Frontal cortex (tissue), 4 donors: ENCODE data around the gene RASSF8. TPM values are rescaled to one million over a fixed set of nuclear protein-coding genes. Genes with fewer than 3 reads are reported as not detected.

ENCODE experiments used
- DNase-seq, 2 donors: peaks; one replicate each; pipeline ENCODE4 v3.0.0; 2012; ENCODE audit warnings: low spot score in 2 of 2
- FAIRE-seq: peaks from 2 replicates; lab custom pipeline; 2012; peaks lifted over from hg19 to GRCh38; lab: Jason Lieb, UNC
- total RNA-seq: library from RNA; depleted of rRNA; stranded (reverse); fragments of >200 nt; gene quantifications from one replicate; pipeline ENCODE4 v1.2.3, GENCODE V29; 2014
- donor health status: control.
- donor health status: control.
- donor health status: control.

Gene RASSF8
- total RNA-seq = 19.2 TPM

- FAIRE-seq = no peak
Measured at GRCh38 chr12:25958428-25959070, at the start of gene RASSF8. TSS of gene RASSF8 (plus strand) at chr12:25958682. CDS start at chr12:26055344, 96,662 bp downstream.

GRCh38 chr12:25914551-25914950, 43.9 kb upstream of the RASSF8 start:
- DNase-seq = no peak
- no peak for FAIRE-seq

More at GRCh38 chr12:25958428-25959070, at the start of gene RASSF8:
- peak; percentile 86 to 88 for DNase-seq

- DNase-seq (no peak), FAIRE-seq (no peak)
Measured at GRCh38 chr12:25924491-25925001, 33.9 kb upstream of the RASSF8 start.

DNA sequence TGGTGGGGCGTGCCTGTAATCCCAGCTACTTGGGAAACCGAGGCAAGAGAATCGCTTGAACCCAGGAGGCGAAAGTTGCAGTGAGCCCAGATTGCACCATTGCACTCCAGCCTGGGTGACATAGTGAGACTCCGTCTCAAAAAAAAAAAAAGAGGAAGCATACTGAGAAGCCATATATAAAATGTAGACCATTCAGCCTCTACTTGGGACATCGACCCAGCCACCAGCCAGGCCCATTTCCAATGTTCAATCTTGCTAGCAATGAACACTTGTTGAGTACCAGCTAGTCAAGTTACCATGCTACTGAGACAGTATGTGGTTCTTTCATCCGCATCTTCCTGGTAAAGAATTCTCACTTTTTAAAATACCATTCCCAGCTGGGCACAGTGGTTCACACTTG, 33.4 kb upstream of the RASSF8 start:
- DNase-seq = no peak
- FAIRE-seq = no peak

- no peak for DNase-seq
- FAIRE-seq = no peak
Measured at GRCh38 chr12:25926536-25926935, 31.9 kb upstream of the RASSF8 start.

- FAIRE-seq = no peak
- no peak for DNase-seq
Measured at GRCh38 chr12:25929142-25929541, 29.3 kb upstream of the RASSF8 start.

DNA sequence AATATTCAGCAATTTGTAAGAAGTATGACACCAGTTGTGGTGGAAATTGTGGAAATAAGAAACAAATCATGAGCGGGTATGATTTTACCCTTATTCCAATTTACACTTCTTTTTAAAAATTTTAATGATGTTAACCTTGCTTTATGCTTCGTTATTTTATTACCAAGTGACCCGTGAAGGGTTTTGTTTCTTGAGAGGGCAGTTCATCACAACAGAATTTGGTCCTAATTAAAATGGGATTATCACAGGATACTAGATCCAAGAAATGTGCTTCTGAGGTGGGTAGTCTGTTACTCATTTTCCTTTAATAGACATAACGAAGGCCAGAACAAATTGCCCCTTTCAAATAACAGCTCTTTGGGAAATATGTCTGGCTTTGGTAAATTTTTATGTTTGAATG, 25.5 kb upstream of the RASSF8 start:
- FAIRE-seq = no peak

DNA sequence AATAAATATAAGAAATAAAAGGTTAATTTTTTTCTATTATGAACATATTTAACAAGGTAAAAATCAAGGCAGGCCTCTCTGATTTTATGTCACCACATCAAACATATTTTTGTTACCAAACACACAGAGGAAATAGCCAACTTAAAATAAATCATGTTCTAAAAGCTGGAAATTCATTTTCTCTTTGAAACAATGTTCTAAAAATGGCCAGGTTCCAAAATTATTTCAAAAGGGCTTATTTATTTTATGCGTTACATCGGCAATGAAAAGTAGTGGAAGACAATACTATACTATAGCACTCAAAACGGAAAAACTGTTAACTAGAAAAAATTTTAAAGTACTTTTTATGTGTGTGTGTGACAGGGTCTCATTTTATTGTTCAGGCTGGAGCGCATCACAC, 24.0 kb upstream of the RASSF8 start:
- FAIRE-seq = no peak

More for the DNA sequence above, 25.5 kb upstream of the RASSF8 start:
- no peak for DNase-seq

DNA sequence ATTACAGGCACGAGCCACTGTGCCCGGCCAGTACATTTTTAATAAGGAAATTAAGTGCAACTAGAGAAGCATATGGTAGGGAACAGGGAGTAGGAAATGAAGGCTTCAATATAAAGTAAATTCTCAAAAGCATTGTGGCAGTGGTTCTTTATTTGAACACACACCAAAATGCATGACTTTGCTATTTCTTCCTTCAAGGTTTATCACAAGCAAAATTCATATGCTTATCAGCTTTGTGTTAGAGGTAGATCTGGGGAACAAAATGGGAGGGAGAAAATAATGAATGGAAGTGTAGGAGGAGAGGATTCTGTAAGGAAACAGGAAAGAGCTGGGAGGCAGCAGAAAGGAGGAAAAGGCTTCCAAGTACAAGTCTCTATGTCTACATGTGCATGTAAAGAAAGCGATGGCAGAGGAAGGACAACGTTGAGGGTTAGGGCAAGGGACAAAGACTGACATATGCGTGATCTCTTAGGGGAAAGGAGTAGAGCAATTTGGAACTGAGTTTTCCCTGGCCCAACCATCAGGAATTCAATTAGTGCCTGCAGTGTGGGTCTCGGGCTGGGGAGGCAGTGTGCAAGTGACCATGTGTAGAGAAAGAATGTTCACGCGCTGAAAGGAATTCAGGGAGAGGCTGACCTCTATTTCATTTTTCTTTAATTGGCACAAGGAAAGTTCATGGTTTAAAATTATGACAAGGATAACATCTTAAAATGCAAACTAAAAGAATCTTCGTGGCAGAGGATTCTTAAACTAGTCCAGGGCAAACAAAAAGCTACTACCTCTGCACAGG, 22.9 kb upstream of the RASSF8 start:
- DNase-seq = no peak
- FAIRE-seq = no peak

More for the DNA sequence above, 24.0 kb upstream of the RASSF8 start:
- DNase-seq = no peak

GRCh38 chr12:25937096-25937495, 21.4 kb upstream of the RASSF8 start:
- no peak for DNase-seq
- FAIRE-seq = no peak

DNA sequence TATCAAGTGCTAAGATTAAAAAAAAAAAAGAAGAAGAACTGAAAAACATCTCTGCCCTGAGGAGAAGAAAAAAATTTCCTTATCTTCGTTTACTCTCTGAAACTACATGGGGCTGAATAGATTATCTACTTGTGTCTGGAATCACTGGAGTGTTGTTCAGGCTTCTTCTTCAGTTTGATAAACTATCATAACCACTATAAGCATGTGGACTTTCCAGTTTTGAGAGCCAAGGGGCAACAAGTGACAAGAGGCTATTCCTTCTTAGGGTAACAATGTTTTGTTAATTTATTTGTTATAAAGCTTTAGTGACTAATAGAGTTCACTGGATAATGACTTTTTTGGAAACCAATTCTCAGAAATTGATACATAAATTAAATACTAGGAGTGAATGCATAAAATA, 19.9 kb upstream of the RASSF8 start:
- FAIRE-seq (no peak), DNase-seq (no peak)

DNA sequence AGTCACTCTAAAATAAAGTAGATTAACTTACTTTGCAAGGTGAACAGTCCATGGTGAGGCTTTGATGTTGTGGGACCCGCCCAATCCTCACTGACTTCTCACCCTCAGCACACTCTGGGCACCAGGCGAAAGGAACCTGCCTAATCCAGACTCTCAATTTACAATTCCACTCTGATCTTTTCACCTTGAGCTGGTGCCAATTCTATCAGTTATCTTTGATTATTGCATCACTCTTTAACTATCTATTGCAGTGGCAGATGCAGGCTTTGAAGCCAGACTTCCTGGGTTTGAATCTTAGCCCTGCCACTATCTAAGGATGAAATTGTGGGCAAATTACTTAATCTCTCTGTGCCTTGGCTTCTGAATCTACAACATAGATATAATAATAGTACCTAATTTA, 18.9 kb upstream of the RASSF8 start:
- FAIRE-seq = no peak
- no peak for DNase-seq

- FAIRE-seq (no peak), DNase-seq (no peak)
Measured at GRCh38 chr12:25940886-25941285, 17.6 kb upstream of the RASSF8 start.

GRCh38 chr12:25942709-25943108, 15.8 kb upstream of the RASSF8 start:
- DNase-seq = no peak
- FAIRE-seq = no peak

- FAIRE-seq (no peak), DNase-seq (no peak)
Measured at GRCh38 chr12:25943940-25944339, 14.5 kb upstream of the RASSF8 start.

GRCh38 chr12:25949343-25949742, 9.1 kb upstream of the RASSF8 start:
- no peak for DNase-seq
- FAIRE-seq = no peak

GRCh38 chr12:25950329-25951115, 8.0 kb upstream of the RASSF8 start:
- FAIRE-seq (no peak), DNase-seq (no peak)

- FAIRE-seq (no peak), DNase-seq (no peak)
Measured at GRCh38 chr12:25957793-25958427, 572 bp upstream of the RASSF8 start.

DNA sequence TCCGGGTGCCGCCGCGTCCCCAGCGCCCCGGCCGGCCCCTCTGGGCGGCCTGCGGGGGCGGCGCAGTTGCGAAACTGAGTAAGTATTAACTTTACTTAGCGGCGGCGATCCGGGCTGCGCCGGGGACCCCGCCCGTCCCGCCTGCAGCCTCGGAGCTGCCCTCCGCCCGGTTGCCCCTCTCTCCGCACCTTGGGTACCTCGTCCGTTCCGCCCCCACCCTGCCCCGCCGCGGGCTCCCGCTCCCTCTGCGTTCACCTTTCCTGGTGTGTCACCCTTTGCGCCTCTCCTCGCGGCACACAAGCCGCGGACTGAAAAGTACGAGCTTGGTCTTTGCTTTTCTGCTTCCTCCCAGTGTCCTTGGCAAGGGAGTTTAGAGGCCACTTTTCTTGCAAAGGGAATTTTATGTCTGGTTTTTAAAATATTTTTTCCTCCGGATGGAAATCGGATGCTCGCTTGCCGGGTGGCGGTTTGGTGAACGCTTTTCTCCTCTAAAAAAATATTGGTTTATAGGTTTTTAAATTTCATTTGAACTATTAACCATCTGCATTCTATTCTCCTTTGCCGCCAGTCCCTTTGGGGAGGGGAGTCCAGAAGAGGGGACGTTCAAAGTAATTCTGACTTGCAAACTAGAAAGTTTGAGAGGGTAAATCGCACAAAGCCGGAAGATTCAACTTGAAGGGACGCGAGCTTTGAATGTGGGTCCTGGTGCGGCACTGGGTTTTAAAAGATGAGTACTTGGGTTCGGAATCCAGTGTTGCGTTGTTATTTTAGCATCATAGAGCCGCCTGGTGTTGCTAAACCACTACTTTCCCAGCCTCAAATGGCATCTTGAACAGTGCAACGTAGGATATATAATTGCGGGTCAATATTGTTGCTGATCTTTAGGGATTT, 834 bp downstream of the RASSF8 start:
- FAIRE-seq (no peak), DNase-seq (peak; percentile 23 to 24)
